Activated naive CD8-positive, alpha-beta T cell treated with anti-CD3 and anti-CD28 coated beads for 36 hours (primary cell): Measurements from ENCODE around the gene AHSP. TPM values are rescaled to one million over a fixed set of nuclear protein-coding genes. Genes with fewer than 3 reads are reported as not detected.
"Not testable (repeated sequence)": the region's sequence is repeated elsewhere in the genome, so short reads cannot be mapped to it uniquely, and the experiment has no call there.

Experiments
- DNase-seq: peaks from one replicate; pipeline ENCODE4 v3.0.0; 2021
- H3K27ac Mint-ChIP-seq: one replicate; pipeline ENCODE4 v1.8.0; 2022; ENCODE audit warnings: mild to moderate bottlenecking, moderate library complexity, mixed read lengths
- H3K27me3 Mint-ChIP-seq: one replicate; pipeline ENCODE4 v1.8.0; 2022; ENCODE audit warnings: mild to moderate bottlenecking, mixed read lengths
- H3K36me3 Mint-ChIP-seq: one replicate; pipeline ENCODE4 v1.8.0; 2021; ENCODE audit warnings: mild to moderate bottlenecking, mixed read lengths
- H3K4me1 Mint-ChIP-seq: one replicate; pipeline ENCODE4 v1.8.0; 2021; ENCODE audit warnings: mixed read lengths
- H3K4me3 Mint-ChIP-seq: one replicate; pipeline ENCODE4 v1.8.0; 2022; ENCODE audit warnings: mild to moderate bottlenecking, moderate library complexity, mixed read lengths
- H3K9me3 Mint-ChIP-seq: one replicate; pipeline ENCODE4 v1.8.0; 2022; ENCODE audit warnings: mixed read lengths
- total RNA-seq, 2 experiments: library from RNA; stranded (reverse); gene quantifications; one replicate each; pipeline ENCODE4 v1.2.3, GENCODE V29; 2021

Gene AHSP
- total RNA-seq, 2 experiments from 2014 or later, result not detected

DNA sequence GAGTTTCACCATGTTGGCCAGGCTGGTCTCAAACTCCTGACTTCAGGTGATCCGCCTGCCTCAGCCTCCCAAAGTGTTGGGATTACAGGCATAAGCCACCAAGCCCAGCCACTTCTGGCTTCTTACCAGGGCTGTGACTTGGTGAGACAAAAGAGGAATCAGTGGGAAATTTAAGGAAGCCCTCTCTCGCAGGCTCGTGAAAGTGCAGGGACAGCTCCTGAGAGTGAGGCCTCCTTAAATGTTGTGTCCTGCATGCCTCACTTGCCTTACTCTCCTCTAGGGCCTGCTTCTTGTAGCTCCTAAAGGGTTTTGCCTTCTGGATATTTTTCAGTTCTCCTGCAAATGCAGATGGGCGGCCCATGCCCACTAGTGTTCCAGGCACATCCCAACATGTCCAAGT lies 5.2 kb downstream of the AHSP start:
- Mint-ChIP-seq H3K4me1 (peaks cover 16% of the 10 kb centered on the region), H3K4me3 (no peak overlapping the region), H3K9me3 (no peaks in the 10 kb centered on the region), H3K27ac (no peak overlapping the region), H3K27me3 (peaks cover 56% of the 10 kb centered on the region), H3K36me3 (no peaks in the 10 kb centered on the region)
- no peak for DNase-seq

DNA sequence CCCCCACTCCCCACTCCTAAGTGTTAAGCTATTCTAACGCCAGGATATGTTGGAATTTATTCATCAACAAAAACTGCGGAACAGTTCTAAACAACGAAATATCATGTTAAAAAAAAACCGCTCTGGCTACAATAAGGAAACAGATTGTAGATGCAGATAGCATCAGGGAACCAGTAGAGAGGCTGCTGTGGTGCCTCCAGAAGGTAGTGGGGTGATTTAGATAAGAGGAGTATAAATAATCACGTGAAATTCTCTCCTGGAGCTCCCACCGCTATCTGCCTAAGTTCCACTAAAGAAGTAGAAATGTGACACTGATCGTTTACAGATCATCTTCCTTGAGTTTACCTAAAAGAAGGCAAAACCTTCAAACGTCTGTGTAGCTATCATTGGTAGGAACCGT lies 8.0 kb downstream of the AHSP start:
- no peak overlapping the region for H3K27ac Mint-ChIP-seq
- peaks cover 3% of the 10 kb centered on the region for H3K9me3 Mint-ChIP-seq
- no peak for DNase-seq
- H3K36me3 Mint-ChIP-seq, result peaks cover 10% of the 10 kb centered on the region
- peaks cover 15% of the 10 kb centered on the region for H3K4me1 Mint-ChIP-seq
- H3K4me3 Mint-ChIP-seq, result no peak overlapping the region
- H3K27me3 Mint-ChIP-seq, result peaks cover 56% of the 10 kb centered on the region

DNA sequence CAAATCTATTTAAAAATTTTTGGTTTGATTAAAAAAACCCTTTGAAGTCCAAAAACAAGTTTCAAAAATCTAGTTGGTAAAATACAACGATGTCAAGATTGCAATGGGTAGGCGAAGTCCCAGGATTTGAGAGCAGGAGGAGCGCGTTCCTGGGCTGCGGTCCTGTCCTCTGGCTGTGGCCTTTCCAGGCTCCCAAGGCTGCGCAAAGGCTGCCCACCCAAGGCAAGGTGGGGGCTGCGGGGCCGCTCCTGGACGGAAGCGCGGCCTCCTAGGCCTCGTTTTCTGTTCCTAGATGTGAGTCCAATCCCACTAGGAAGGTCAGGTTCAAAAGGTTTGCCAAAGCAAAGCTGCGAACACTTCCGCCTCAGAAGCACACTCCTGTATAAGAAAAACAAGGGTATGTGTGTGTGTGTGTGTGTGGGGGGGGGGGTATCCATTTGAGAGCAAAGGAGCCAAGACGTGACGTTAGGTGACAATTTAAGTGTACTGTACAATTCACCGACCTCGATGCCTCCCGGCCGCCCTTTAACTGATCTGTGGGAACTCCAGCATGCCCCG lies 9.2 kb downstream of the AHSP start:
- peaks cover 10% of the 10 kb centered on the region for H3K36me3 Mint-ChIP-seq
- H3K9me3 Mint-ChIP-seq, result peaks cover 7% of the 10 kb centered on the region
- H3K4me3 Mint-ChIP-seq, result no peak overlapping the region
- DNase-seq, result no peak
- peaks cover 56% of the 10 kb centered on the region for H3K27me3 Mint-ChIP-seq
- no peak overlapping the region for H3K27ac Mint-ChIP-seq
- peaks cover 15% of the 10 kb centered on the region for H3K4me1 Mint-ChIP-seq

DNA sequence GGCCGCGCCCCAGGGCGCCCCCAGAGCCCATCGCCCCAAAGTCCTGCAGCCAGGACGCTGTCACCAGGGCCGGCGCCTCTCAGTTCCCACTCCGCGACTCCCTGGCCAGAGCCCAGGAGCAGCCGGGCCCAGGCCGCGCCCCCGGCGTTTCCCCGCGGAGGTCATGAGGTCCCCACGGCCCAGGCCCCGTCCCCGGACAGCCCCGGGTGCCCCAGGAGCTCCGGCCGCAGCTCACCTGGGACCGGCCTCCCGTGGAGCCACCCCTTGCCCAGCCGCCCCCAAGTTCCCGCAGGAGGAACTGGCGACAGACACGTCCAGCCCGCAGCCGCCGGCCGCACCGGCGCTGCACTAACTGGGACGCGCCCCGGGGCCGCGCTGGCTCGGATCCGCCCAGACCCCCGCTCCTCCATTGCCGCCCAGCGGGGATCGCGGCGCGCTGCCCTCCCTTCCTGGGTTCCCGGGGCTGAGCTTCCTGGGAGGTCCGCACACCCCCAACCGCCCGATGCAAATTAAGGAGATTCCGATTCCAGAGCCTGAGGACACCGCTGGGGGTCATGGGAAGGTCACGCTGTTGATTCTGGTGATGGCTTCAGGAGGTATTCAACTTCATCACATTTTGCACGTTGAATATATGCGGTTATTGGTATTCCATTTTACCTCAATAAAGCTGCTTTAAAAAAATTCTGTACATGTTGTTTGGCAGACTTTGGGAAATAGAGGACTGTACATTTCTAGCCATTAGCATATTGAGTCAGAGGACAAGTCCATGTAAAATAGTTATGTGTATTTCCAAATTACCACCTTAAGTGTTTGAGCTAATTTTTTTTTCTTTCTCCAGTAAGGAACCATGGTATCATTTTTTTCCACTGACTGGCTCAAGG lies 9.9 kb downstream of the AHSP start:
- H3K4me3 Mint-ChIP-seq, result peak overlapping the region; percentile 42
- peaks cover 56% of the 10 kb centered on the region for H3K27me3 Mint-ChIP-seq
- DNase-seq, result no peak
- H3K36me3 Mint-ChIP-seq, result peaks cover 10% of the 10 kb centered on the region
- H3K27ac Mint-ChIP-seq, result peak overlapping the region; percentile 34
- peaks cover 15% of the 10 kb centered on the region for H3K4me1 Mint-ChIP-seq
- H3K9me3 Mint-ChIP-seq, result peaks cover 12% of the 10 kb centered on the region

DNA sequence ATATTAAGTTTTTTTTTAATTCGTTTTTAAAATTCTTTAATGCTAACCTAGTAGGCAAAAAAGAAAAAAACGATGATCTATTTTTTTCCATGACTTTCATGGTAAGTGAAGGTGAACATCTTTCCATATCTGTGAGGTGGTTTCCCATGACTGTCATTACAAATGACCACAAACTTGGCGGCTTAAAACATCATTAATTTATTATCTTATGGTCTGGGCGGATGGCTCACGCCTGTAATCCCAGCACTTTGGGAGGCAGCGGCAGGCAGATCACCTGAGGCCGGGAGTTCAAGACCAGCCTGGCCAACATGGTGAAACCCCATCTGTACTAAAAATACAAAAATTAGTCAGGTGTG lies 10.5 kb downstream of the AHSP start:
- H3K4me3 Mint-ChIP-seq, result peak overlapping the region; percentile 34
- H3K27me3 Mint-ChIP-seq, result peaks cover 56% of the 10 kb centered on the region
- peaks cover 12% of the 10 kb centered on the region for H3K9me3 Mint-ChIP-seq
- peaks cover 15% of the 10 kb centered on the region for H3K4me1 Mint-ChIP-seq
- not testable (repeated sequence) for DNase-seq
- H3K27ac Mint-ChIP-seq, result peak overlapping the region; percentile 34
- H3K36me3 Mint-ChIP-seq, result peaks cover 10% of the 10 kb centered on the region

DNA sequence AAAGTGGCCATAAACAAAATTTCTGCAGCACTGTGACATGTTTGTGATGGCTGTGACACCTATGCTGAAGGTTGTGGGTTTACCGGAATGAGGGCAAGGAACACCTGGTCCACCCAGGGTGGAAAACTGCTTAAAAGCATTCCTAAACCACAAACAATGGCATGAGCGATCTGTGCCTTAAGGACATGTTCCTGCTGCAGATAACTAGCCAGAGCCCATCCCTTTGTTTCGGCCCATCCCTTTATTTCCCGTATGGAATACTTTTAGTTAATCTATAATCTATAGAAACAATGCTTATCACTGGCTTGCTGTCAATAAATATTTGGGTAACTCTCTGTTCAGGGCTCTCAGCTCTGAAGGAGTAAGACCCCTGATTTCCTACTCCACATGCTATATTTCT lies 12.1 kb downstream of the AHSP start:
- Mint-ChIP-seq H3K36me3 (peaks cover 10% of the 10 kb centered on the region), H3K27me3 (peaks cover 48% of the 10 kb centered on the region), H3K4me1 (peaks cover 15% of the 10 kb centered on the region), H3K9me3 (peaks cover 14% of the 10 kb centered on the region)
- H3K27ac Mint-ChIP-seq, DNase-seq, H3K4me3 Mint-ChIP-seq: not testable (repeated sequence)

DNA sequence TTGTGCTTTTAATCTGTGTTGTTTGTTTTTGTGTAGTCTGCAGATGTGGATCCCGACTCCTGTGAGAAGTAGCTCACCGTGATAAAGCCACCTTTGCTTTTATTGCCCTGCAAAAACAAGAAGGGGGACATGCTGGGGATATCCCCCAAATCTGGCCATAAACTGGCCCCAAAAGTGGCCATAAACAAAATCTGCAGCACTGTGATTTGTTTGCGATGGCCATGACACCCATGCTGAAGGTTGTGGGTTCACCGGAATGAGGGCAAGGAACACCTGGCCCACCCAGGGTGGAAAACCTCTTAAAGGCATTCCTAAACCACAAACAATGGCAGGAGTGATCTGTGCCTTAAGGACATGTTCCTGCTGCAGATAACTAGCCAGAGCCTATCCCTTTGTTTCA lies 15.1 kb downstream of the AHSP start:
- peaks cover 14% of the 10 kb centered on the region for H3K9me3 Mint-ChIP-seq
- no peak overlapping the region for H3K27ac Mint-ChIP-seq
- no peak overlapping the region for H3K4me3 Mint-ChIP-seq
- H3K4me1 Mint-ChIP-seq, result peaks cover 11% of the 10 kb centered on the region
- DNase-seq, result no peak
- peaks cover 10% of the 10 kb centered on the region for H3K36me3 Mint-ChIP-seq
- peaks cover 24% of the 10 kb centered on the region for H3K27me3 Mint-ChIP-seq

DNA sequence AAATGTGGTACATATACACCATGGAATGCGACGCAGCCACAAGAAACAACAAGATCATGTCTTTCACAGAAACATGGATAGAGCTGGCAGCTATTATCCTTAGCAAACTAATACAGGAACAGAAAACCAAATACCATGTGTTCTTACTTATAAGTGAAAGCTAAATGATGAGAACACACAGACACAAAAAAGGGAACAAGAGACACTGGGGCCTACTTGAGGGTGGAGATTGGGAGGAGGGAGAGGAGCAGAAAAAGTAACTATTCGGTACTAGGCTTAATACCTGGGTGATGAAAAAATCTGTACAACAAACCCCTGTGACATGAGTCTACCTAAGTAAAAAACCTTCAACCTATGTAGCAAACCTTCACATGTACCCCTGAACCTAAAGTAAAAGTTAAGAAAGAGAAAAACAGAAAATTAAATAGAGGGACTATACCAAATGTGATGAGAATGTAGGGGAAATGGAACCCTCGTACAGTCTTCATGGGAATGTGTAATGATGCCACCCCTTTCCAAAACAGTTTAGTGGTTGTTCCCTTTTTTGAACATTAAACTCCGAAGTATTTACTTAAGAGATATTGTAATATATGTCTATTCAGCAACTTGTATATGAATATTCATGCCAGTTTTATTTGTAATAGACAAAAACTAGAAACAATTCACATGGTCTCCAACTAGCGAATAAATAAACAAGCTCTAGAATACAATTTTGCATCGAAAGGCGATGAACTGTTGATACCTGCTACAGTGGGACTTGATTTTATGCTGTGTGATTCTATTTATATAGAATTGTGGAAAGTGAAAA lies 33.9 kb downstream of the AHSP start:
- H3K36me3 Mint-ChIP-seq, result no peaks in the 10 kb centered on the region
- no peak for DNase-seq
- H3K4me3 Mint-ChIP-seq, result no peak overlapping the region
- H3K4me1 Mint-ChIP-seq, result no peaks in the 10 kb centered on the region
- peaks cover 29% of the 10 kb centered on the region for H3K27me3 Mint-ChIP-seq
- no peak overlapping the region for H3K27ac Mint-ChIP-seq
- no peaks in the 10 kb centered on the region for H3K9me3 Mint-ChIP-seq

DNA sequence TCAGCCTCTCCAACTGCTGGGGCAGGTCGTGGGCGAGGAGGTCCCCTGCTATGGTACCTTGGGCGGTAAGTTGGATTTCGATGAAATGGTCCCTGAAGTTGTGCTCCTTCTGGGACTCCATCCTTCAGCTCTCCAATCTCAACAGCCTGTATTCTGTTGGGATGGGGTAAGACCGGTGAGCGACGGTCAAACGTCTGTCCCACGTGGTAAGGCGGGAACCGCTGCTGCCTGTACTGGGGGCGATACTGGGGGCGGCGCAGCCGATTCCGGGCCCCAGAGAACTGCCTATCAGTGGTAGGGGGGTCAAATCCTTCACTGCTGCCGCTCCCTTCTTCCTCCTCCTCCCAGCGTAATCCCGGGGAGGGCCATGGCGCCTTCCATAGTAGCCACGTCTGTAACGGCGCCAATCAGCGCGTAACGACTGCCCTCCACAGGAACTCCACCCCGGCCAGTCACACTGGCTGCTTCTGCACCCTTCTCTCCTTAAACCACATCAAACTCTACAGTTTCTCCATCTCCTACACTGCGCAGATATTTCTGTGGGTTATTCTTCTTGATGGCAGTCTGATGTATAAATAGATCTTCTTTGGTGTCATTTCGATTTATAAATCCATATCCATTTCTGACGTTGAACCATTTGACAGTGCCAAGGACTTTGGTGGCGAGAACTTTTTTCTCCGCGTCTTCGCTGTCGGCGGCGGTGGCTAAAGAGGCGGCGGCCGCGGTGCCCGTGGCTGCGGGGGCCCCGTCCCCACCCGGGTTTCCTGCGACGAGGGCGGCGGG lies 41.1 kb downstream of the AHSP start:
- Mint-ChIP-seq H3K27me3 (peaks cover 70% of the 10 kb centered on the region), H3K4me3 (peak overlapping the region; percentile 19), H3K4me1 (peaks cover 5% of the 10 kb centered on the region), H3K9me3 (peaks cover 21% of the 10 kb centered on the region), H3K36me3 (peaks cover 9% of the 10 kb centered on the region), H3K27ac (no peak overlapping the region)
- no peak for DNase-seq

DNA sequence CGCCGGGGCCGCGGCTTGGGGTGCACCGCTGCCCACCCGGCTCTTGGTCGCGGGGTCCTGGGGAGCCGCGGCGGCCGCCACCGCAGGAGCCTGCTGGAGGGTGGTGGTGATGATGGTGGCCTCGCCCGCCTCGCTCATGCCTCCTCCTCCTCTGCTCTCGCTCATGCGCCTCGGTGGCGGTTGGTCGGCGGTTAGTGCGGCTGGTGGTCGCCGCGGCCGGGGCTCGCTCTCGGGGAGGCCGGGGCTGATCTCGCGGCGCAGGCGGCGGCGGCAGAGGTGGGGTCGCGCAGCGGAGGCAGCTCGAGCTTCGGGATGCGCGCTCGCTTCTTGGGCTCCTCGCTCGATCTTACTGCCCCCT lies 41.6 kb downstream of the AHSP start:
- Mint-ChIP-seq H3K36me3 (peaks cover 9% of the 10 kb centered on the region), H3K27ac (no peak overlapping the region), H3K27me3 (peaks cover 66% of the 10 kb centered on the region), H3K4me3 (peak overlapping the region; percentile 27), H3K9me3 (peaks cover 21% of the 10 kb centered on the region), H3K4me1 (peaks cover 5% of the 10 kb centered on the region)
- peak; percentile 18 for DNase-seq

DNA sequence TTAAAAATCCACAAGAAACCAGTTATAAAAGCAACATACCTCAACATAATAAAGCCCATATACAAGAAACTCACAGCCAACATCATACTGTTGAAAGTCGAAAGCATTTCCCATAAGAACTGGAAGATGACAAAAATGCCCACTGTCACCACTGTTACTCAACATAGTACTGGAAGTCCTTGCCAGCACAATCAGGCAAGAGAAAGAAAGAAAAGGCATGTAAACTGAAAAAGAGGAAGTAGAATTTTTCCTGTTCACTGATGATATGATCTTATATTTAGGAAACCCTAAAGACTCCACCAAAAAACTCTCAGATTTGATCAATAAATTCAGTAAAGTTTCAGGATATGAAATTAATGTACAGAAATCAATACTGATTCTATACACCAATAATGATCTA lies 45.1 kb downstream of the AHSP start:
- no peak for DNase-seq
- Mint-ChIP-seq H3K27ac (no peak overlapping the region), H3K4me3 (no peak overlapping the region), H3K9me3 (peaks cover 33% of the 10 kb centered on the region), H3K36me3 (peaks cover 13% of the 10 kb centered on the region), H3K27me3 (peaks cover 47% of the 10 kb centered on the region), H3K4me1 (peaks cover 5% of the 10 kb centered on the region)

DNA sequence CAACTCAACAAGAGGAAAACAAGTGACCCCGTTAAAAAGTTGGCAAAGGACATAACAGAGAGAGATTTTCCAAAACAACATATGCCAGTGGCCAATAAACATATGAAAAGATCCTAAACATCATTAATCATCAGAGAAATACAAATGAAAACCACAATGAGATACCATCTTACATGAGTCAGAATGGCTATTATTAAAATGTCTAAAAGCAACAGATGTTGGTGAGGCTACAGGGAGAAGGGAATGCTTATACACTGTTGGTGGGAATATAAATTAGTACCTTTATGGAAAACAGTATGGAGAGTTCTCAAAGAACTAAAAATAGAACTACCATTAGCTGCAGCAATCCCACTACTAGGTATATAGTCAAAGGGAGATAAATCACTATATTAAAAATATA lies 46.5 kb downstream of the AHSP start:
- H3K4me1 Mint-ChIP-seq, DNase-seq, H3K4me3 Mint-ChIP-seq, H3K27ac Mint-ChIP-seq: not testable (repeated sequence)
- Mint-ChIP-seq H3K27me3 (peaks cover 35% of the 10 kb centered on the region), H3K36me3 (peaks cover 15% of the 10 kb centered on the region), H3K9me3 (peaks cover 41% of the 10 kb centered on the region)

DNA sequence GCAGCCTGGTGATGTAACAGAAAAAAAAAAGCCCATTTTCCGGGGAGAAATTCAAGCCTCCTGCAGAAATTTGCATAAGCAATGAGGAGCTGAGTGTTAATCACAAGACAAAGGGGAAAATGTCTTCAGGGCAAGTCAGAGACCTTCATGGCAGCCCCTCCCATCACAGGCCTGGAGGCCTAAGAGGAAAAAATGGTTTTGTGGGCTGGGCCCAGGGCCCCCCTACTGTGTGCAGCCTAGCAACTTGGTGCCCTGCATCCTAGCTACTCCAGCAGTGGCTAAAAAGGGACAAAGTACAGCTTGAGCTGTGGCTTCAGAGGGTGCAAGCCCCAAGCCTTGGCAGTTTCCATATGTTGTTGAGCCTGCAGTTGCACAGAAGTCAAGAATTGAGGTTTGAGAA lies 49.7 kb downstream of the AHSP start:
- Mint-ChIP-seq H3K27ac (no peak overlapping the region), H3K36me3 (peaks cover 6% of the 10 kb centered on the region), H3K27me3 (peaks cover 11% of the 10 kb centered on the region), H3K4me1 (no peaks in the 10 kb centered on the region), H3K4me3 (no peak overlapping the region), H3K9me3 (peaks cover 39% of the 10 kb centered on the region)
- no peak for DNase-seq
